H1 (cell line): ENCODE data around the gene IRF9. TPM values are rescaled to one million over a fixed set of nuclear protein-coding genes. Genes with fewer than 3 reads are reported as not detected.

Experiments used
- CTCF ChIA-PET: fragments of 300-600 bp; sonication (Branson Sonifier 250); formaldehyde crosslinking; loops from one replicate; lab custom pipeline; 2021; ENCODE audit not compliant: partially characterized antibody; lab: Charles Lee
- POLR2A ChIA-PET: fragments of 300-600 bp; sonication (Branson Sonifier 250); formaldehyde crosslinking; loops from one replicate; lab custom pipeline; 2021; ENCODE audit warnings: inconsistent platforms; ENCODE audit not compliant: partially characterized antibody; lab: Charles Lee
- DNase-seq, 2 experiments: peaks; one replicate each; pipeline versions ENCODE4 v3.0.0 to v3.0.0-alpha.2; 2010 to 2022; ENCODE audit warnings: low spot score in 2 of 2, low read depth in 1 of 2, mixed read lengths in 1 of 2
- FAIRE-seq: peaks from 2 replicates; lab custom pipeline; 2011; peaks lifted over from hg19 to GRCh38; lab: Jason Lieb, UNC
- H2AFZ ChIP-seq: 2 replicates; pipeline ENCODE4 v1.8.1; 2012; ENCODE audit warnings: low read length, inconsistent platforms
- H2AK5ac ChIP-seq: 2 replicates; pipeline ENCODE4 v1.6.1; 2013; ENCODE audit warnings: low read depth, low read length
- H2BK120ac ChIP-seq: replicated peaks from 2 replicates; pipeline ENCODE3; 2013; ENCODE audit warnings: low read depth, low read length, inconsistent platforms
- H2BK12ac ChIP-seq: 2 replicates; pipeline ENCODE4 v1.6.1; 2013; ENCODE audit warnings: low read depth, low read length
- H2BK15ac ChIP-seq: 2 replicates; pipeline ENCODE4 v1.6.1; 2013; ENCODE audit warnings: low read length
- H2BK20ac ChIP-seq: 2 replicates; pipeline ENCODE4 v1.6.1; 2013; ENCODE audit warnings: low read length
- H2BK5ac ChIP-seq: 2 replicates; pipeline ENCODE4 v1.6.1; 2013; ENCODE audit warnings: low read depth, low read length
- H3K14ac ChIP-seq: 2 replicates; pipeline ENCODE4 v1.6.1; 2013; ENCODE audit warnings: inconsistent platforms; ENCODE audit not compliant: insufficient read length
- H3K18ac ChIP-seq: 2 replicates; pipeline ENCODE4 v1.6.1; 2013; ENCODE audit warnings: low read length; ENCODE audit errors: extremely low read depth
- H3K23ac ChIP-seq: 2 replicates; pipeline ENCODE4 v1.6.1; 2013; ENCODE audit warnings: inconsistent platforms; ENCODE audit not compliant: insufficient read length
- H3K23me2 ChIP-seq: 2 replicates; pipeline ENCODE4 v1.6.1; 2013; ENCODE audit warnings: low read depth, low read length
- H3K27ac ChIP-seq: 2 replicates; pipeline ENCODE4 v1.6.1; 2011; ENCODE audit warnings: low read depth, low read length, inconsistent platforms
- H3K27me3 ChIP-seq, 4 experiments: replicated peaks in 1 of 4; 1 replicate in 1 of 4; 2 replicates in 3 of 4; pipeline versions ENCODE4 v1.6.1 to v1.8.1; 2011 to 2013; ENCODE audit warnings: low read length in 3 of 4, mild to moderate bottlenecking in 3 of 4, inconsistent platforms in 2 of 4, mixed read lengths in 2 of 4, moderate library complexity in 1 of 4; ENCODE audit not compliant: control insufficient read depth in 3 of 4, insufficient read depth in 3 of 4; ENCODE audit errors: extremely low read depth in 1 of 4
- H3K36me3 ChIP-seq, 4 experiments: 2 replicates each; pipeline versions ENCODE4 v1.6.1 to v1.8.1; 2011 to 2013; ENCODE audit warnings: mild to moderate bottlenecking in 4 of 4, low read length in 3 of 4, moderate library complexity in 2 of 4, control low read depth in 1 of 4, inconsistent platforms in 1 of 4; ENCODE audit not compliant: insufficient read depth in 4 of 4, control insufficient read depth in 2 of 4
- H3K4ac ChIP-seq: replicated peaks from 2 replicates; pipeline ENCODE3; 2013; ENCODE audit warnings: low read length, low read depth, mixed read lengths, inconsistent platforms; ENCODE audit not compliant: insufficient read length
- H3K4me1 ChIP-seq, 4 experiments: replicated peaks in 1 of 4; 1 replicate in 1 of 4; 2 replicates in 3 of 4; pipeline versions ENCODE4 v1.6.1 to v1.8.1; 2011 to 2013; ENCODE audit warnings: low read length in 3 of 4, inconsistent platforms in 2 of 4, mixed read lengths in 1 of 4; ENCODE audit not compliant: insufficient read depth in 4 of 4, control insufficient read depth in 3 of 4
- H3K4me2 ChIP-seq, 2 experiments: 2 replicates each; pipeline versions ENCODE4 v1.6.1 to v1.8.1; 2011 to 2013; ENCODE audit warnings: low read depth in 2 of 2, low read length in 2 of 2, control low read depth in 1 of 2, inconsistent platforms in 1 of 2, mild to moderate bottlenecking in 1 of 2; ENCODE audit not compliant: insufficient read depth in 1 of 2
- H3K4me3 ChIP-seq, 4 experiments: fragments of 200-600, 300-600 bp in 1 of 4; sonication (generic), shearing (Covaris generic), sonication (Bioruptor Twin) in 1 of 4; 2 replicates each; pipeline versions ENCODE4 v1.5.1 to v1.8.1; 2011 to 2016; ENCODE audit warnings: low read length in 4 of 4, low read depth in 3 of 4, control low read depth in 2 of 4, inconsistent platforms in 2 of 4, mild to moderate bottlenecking in 2 of 4, mixed read lengths in 1 of 4, moderate library complexity in 1 of 4; ENCODE audit not compliant: insufficient read depth in 2 of 4; ENCODE audit errors: extremely low read depth in 1 of 4
- H3K56ac ChIP-seq: replicated peaks from 2 replicates; pipeline ENCODE3; 2013; ENCODE audit warnings: low read depth, mild to moderate bottlenecking, mixed read lengths, low read length, inconsistent platforms; ENCODE audit not compliant: insufficient read length
- H3K79me1 ChIP-seq: 2 replicates; pipeline ENCODE4 v1.6.1; 2013; ENCODE audit warnings: low read depth, low read length, control low read depth
- H3K79me2 ChIP-seq, 2 experiments: 2 replicates each; pipeline versions ENCODE4 v1.6.1 to v1.8.1; 2012 to 2013; ENCODE audit warnings: low read length in 2 of 2, mild to moderate bottlenecking in 2 of 2, inconsistent platforms in 1 of 2; ENCODE audit not compliant: insufficient read depth in 2 of 2, control insufficient read depth in 1 of 2
- H3K9ac ChIP-seq, 4 experiments: replicated peaks in 1 of 4; 1 replicate in 1 of 4; 2 replicates in 3 of 4; pipeline versions ENCODE4 v1.6.1 to v1.8.1; 2011 to 2013; ENCODE audit warnings: low read depth in 3 of 4, low read length in 3 of 4, control low read depth in 2 of 4, mild to moderate bottlenecking in 2 of 4, moderate library complexity in 2 of 4, inconsistent platforms in 1 of 4; ENCODE audit errors: extremely low read depth in 1 of 4
- H3K9me3 ChIP-seq, 2 experiments: 2 replicates each; pipeline versions ENCODE4 v1.6.1 to v1.8.1; 2012 to 2013; ENCODE audit warnings: mild to moderate bottlenecking in 2 of 2, moderate library complexity in 2 of 2, control low read depth in 1 of 2, inconsistent platforms in 1 of 2, low read depth in 1 of 2, low read length in 1 of 2, mixed read lengths in 1 of 2; ENCODE audit not compliant: insufficient read depth in 2 of 2
- H4K20me1 ChIP-seq, 2 experiments: replicated peaks in 1 of 2; 2 replicates each; pipeline versions ENCODE3 to v1.8.1; 2011 to 2013; ENCODE audit warnings: inconsistent platforms in 2 of 2, low read length in 2 of 2, mild to moderate bottlenecking in 1 of 2; ENCODE audit not compliant: insufficient read depth in 2 of 2, control insufficient read depth in 1 of 2
- H4K5ac ChIP-seq: 2 replicates; pipeline ENCODE4 v1.6.1; 2013; ENCODE audit warnings: low read length, low read depth, mixed read lengths, inconsistent platforms; ENCODE audit not compliant: insufficient read length
- H4K8ac ChIP-seq: 2 replicates; pipeline ENCODE4 v1.8.0; 2013; ENCODE audit warnings: mild to moderate bottlenecking, moderate library complexity, low read length, inconsistent platforms; ENCODE audit not compliant: insufficient read depth; ENCODE audit errors: extremely low read depth
- H4K91ac ChIP-seq: replicated peaks from 2 replicates; pipeline ENCODE3; 2013; ENCODE audit warnings: low read length, mixed read lengths, inconsistent platforms; ENCODE audit not compliant: insufficient read length
- NANOG ChIP-seq: IDR thresholded peaks from 2 replicates; pipeline ENCODE4 v1.6.1; 2011; ENCODE audit warnings: low read length, low read depth, mild to moderate bottlenecking, inconsistent platforms; ENCODE audit not compliant: insufficient read depth, poor library complexity, severe bottlenecking
- SP1 ChIP-seq: IDR thresholded peaks from 2 replicates; pipeline ENCODE4 v1.6.1; 2011; ENCODE audit warnings: low read depth, low read length
- ZNF274 ChIP-seq: IDR thresholded peaks from 2 replicates; pipeline ENCODE4 v1.7.0; 2012; ENCODE audit warnings: low read length, borderline replicate concordance; ENCODE audit errors: extremely low read depth
- WGBS, 2 experiments: shearing (Covaris generic) in 1 of 2; methylation state at CpG; one replicate each; pipeline versions ENCODE4 v1.1.6 to v1.1.7; 2013 to 2015; ENCODE audit warnings: low lambda C conversion rate in 2 of 2, mixed read lengths in 2 of 2, inconsistent platforms in 1 of 2, low coverage in 1 of 2, missing lambda C conversion rate in 1 of 2; ENCODE audit not compliant: insufficient replicate concordance in 2 of 2, insufficient coverage in 1 of 2, insufficient read length in 1 of 2; ENCODE audit errors: extremely low coverage in 1 of 2, missing lambda C conversion rate in 1 of 2; 5-methylcytosine and 5-hydroxymethylcytosine counted together
- polyA plus RNA-seq, 7 experiments: library from polyadenylated mRNA; depleted of rRNA in 3 of 7; stranded (reverse) in 5 of 7; unstranded in 2 of 7; fragments of >200 nt in 5 of 7; fragments of 200-250 nt in 2 of 7; gene quantifications; 1 replicate in 5 of 7; 2 replicates in 1 of 7; 4 replicates in 1 of 7; pipeline versions ENCODE4 v1.2.1 to v1.2.3, GENCODE V29; 2011 to 2013; ENCODE audit warnings: missing spikeins in 2 of 7, mixed read lengths in 2 of 7
- total RNA-seq: library from RNA; stranded (reverse); fragmentation: NEBNext Ultra II Directional; extraction: Animal tissue kit (Norgen Biotek cat#: 25700); gene quantifications from 2 replicates; pipeline ENCODE4 v1.2.1, GENCODE V29; 2021

Gene IRF9
- total and polyA plus RNA-seq, 2 of the 8 experiments (the other 6 are each of a cell fraction or from before 2014, with no cell fraction given) = 11.4 to 13.2 TPM

- ChIA-PET CTCF (no interaction called here), POLR2A (interaction anchor here (0.9 kb wide), 1 partner anchor 10 kb away, joined by 3 read pairs; no protein-coding TSS in a partner anchor)
- no peak overlapping the region for H2AK5ac ChIP-seq
- no peak overlapping the region for H3K4me3 ChIP-seq
- H3K4me2 ChIP-seq = no peak overlapping the region
- WGBS, 2 experiments = 92% methylated on average over 3 of the region's 3 CpGs; no CpG with 5 or more reads in 1 of the 2 experiments
- FAIRE-seq = no peak
- H2BK15ac ChIP-seq = no peak overlapping the region
- peaks cover 0 to 4% (median 2%) of the 10 kb centered on the region in 4 experiments; a peak in 4 of 7 replicates for H3K4me1 ChIP-seq
- TF ChIP-seq NANOG = no peak
- no peak for TF ChIP-seq SP1
- TF ChIP-seq ZNF274 = no peak
- H3K79me2 ChIP-seq = no peaks in the 10 kb centered on the region
- no peak overlapping the region for H4K8ac ChIP-seq
- no peak overlapping the region for H2BK120ac ChIP-seq
- H2BK20ac ChIP-seq = no peak overlapping the region
- no peak overlapping the region for H4K91ac ChIP-seq
- no peak overlapping the region for H3K9ac ChIP-seq
- H3K27me3 ChIP-seq = no peaks in the 10 kb centered on the region
- no peak overlapping the region for H2AFZ ChIP-seq
- no peak overlapping the region for H4K5ac ChIP-seq
- no peak overlapping the region for H3K23ac ChIP-seq
- no peak overlapping the region for H3K27ac ChIP-seq
- H3K18ac ChIP-seq = no peak overlapping the region
- no peaks in the 10 kb centered on the region for H3K79me1 ChIP-seq
- H3K14ac ChIP-seq = no peak overlapping the region
- H3K56ac ChIP-seq = no peak overlapping the region
- no peak overlapping the region for H2BK12ac ChIP-seq
- H2BK5ac ChIP-seq = no peak overlapping the region
- H3K4ac ChIP-seq = no peak overlapping the region
- no peak for DNase-seq
- peaks cover 5% of the 10 kb centered on the region; the same call in 1 of the 2 replicates for H3K23me2 ChIP-seq
- peaks cover 0 to 18% (median 5%) of the 10 kb centered on the region in 4 experiments; a peak in 6 of 8 replicates for H3K36me3 ChIP-seq
- H3K9me3 ChIP-seq = no peaks in the 10 kb centered on the region
- H4K20me1 ChIP-seq = peaks cover 0 to 9% of the 10 kb centered on the region in 2 experiments
Measured at GRCh38 chr14:24167469-24168114, 6.5 kb downstream of the IRF9 start.
